ENCODE data around the gene ARL16. TPM values are rescaled to one million over a fixed set of nuclear protein-coding genes. Genes with fewer than 3 reads are reported as not detected.

ARL16 gene
- total RNA-seq, 1 experiment from 2014 or later: 47.5 TPM

- CTCF ChIA-PET: interaction anchor here (0.7 kb wide), 1 partner anchor 17 kb away, joined by 3 read pairs; no protein-coding TSS in a partner anchor
- no peak overlapping the region for H3K27ac ChIP-seq (ENCODE audit: low read depth, low read length)
- RAD21 ChIA-PET (ENCODE audit: low non-redundant PET in 1 of 2, low total read pairs in 2 of 2, uncharacterized antibody in 2 of 2, unreplicated experiment in 2 of 2): no interaction called here
- DNase-seq (ENCODE audit: low read depth, low spot score) (no peak), ATAC-seq (no peak)
- no peaks in the 10 kb centered on the region for H3K9me3 ChIP-seq (ENCODE audit: control insufficient read depth in 1 of 2, insufficient read depth in 1 of 2, low read depth in 1 of 2, low read length in 2 of 2)
- H3K79me2 ChIP-seq (ENCODE audit: insufficient read depth, low read length): no peaks in the 10 kb centered on the region
- no peak overlapping the region for H2AFZ ChIP-seq (ENCODE audit: low read depth, low read length, poor library complexity, severe bottlenecking)
- H4K20me1 ChIP-seq (ENCODE audit: insufficient read depth): no peaks in the 10 kb centered on the region
- no peak overlapping the region for H3K4me2 ChIP-seq (ENCODE audit: low read length)
- TF ChIP-seq TCF7L2 (IDR thresholded peaks at IDR 0.05; ENCODE audit: borderline replicate concordance, extremely low read depth, insufficient read depth, insufficient read length) (no peak), CTCF (IDR thresholded peaks at IDR 0.05 in 2 of 3, conservative IDR thresholded peaks at IDR 0.05 in 1 of 3; ENCODE audit: borderline replicate concordance in 1 of 3, insufficient read depth in 1 of 3, low read depth in 2 of 3, low read length in 2 of 3) (no peak), EZH2phosphoT487 (IDR thresholded peaks at IDR 0.05; ENCODE audit: borderline replicate concordance) (no peak)
- no peaks in the 10 kb centered on the region for H3K36me3 ChIP-seq (ENCODE audit: control insufficient read depth in 1 of 2, insufficient read depth in 2 of 2, low read length in 2 of 2)
- H3K9me2 ChIP-seq (ENCODE audit: insufficient read depth): no peaks in the 10 kb centered on the region
- H3K4me3 ChIP-seq (replicated peaks in 1 of 2; ENCODE audit: low read depth in 1 of 2, low read length in 2 of 2): no peak overlapping the region
- H3K27me3 ChIP-seq (ENCODE audit: insufficient read depth, low read length): no peaks in the 10 kb centered on the region
- BruUV-seq (replicated peaks): no TSS peak
- no peak overlapping the region for H3K9ac ChIP-seq (ENCODE audit: low read length)
- peaks cover 14 to 16% of the 10 kb centered on the region in 2 experiments for H3K4me1 ChIP-seq (ENCODE audit: control insufficient read depth in 1 of 2, insufficient read depth in 2 of 2, low read length in 2 of 2)
- intact Hi-C loops (cut with micrococcal nuclease): no loop called here
- POLR2A ChIA-PET: no interaction called here
Observed at GRCh38 chr17:81659038-81659437, 24.6 kb downstream of the ARL16 start.

GRCh38 chr17:81656835-81657234 is 26.8 kb downstream of the ARL16 start:
- ChIA-PET RAD21 (ENCODE audit: low non-redundant PET in 1 of 2, low total read pairs in 2 of 2, uncharacterized antibody in 2 of 2, unreplicated experiment in 2 of 2) (no interaction called here), CTCF (no interaction called here), POLR2A (no interaction called here)
- Histone ChIP-seq H4K20me1 (ENCODE audit: insufficient read depth) (no peaks in the 10 kb centered on the region), H3K9ac (ENCODE audit: low read length) (no peak overlapping the region), H3K9me2 (ENCODE audit: insufficient read depth) (no peaks in the 10 kb centered on the region), H3K27me3 (ENCODE audit: insufficient read depth, low read length) (no peaks in the 10 kb centered on the region), H3K4me1 (ENCODE audit: control insufficient read depth in 1 of 2, insufficient read depth in 2 of 2, low read length in 2 of 2) (peaks cover 2 to 9% of the 10 kb centered on the region in 2 experiments; a peak in 3 of 4 replicates), H3K79me2 (ENCODE audit: insufficient read depth, low read length) (no peaks in the 10 kb centered on the region), H3K36me3 (ENCODE audit: control insufficient read depth in 1 of 2, insufficient read depth in 2 of 2, low read length in 2 of 2) (no peaks in the 10 kb centered on the region), H3K4me2 (ENCODE audit: low read length) (no peak overlapping the region), H3K4me3 (replicated peaks in 1 of 2; ENCODE audit: low read depth in 1 of 2, low read length in 2 of 2) (no peak overlapping the region), H3K27ac (ENCODE audit: low read depth, low read length) (no peak overlapping the region), H3K9me3 (ENCODE audit: control insufficient read depth in 1 of 2, insufficient read depth in 1 of 2, low read depth in 1 of 2, low read length in 2 of 2) (no peaks in the 10 kb centered on the region), H2AFZ (ENCODE audit: low read depth, low read length, poor library complexity, severe bottlenecking) (no peak overlapping the region)
- BruUV-seq (replicated peaks): no TSS peak
- intact Hi-C loops (cut with micrococcal nuclease): no loop called here
- no peak for ATAC-seq
- no peak for DNase-seq (ENCODE audit: low read depth, low spot score)
- no peak for TF ChIP-seq POLR2A (IDR thresholded peaks at IDR 0.05; ENCODE audit: borderline replicate concordance, extremely low read depth, insufficient read depth, insufficient read length)
- TF ChIP-seq YY1 (IDR thresholded peaks at IDR 0.05; ENCODE audit: extremely low read depth, insufficient replicate concordance, low read depth, low read length): no peak
- TF ChIP-seq MAX (IDR thresholded peaks at IDR 0.05): no peak
- TF ChIP-seq CBX3 (IDR thresholded peaks at IDR 0.05; ENCODE audit: low read depth): no peak
- no peak for TF ChIP-seq EZH2 (IDR thresholded peaks at IDR 0.05)
- no peak for TF ChIP-seq EZH2phosphoT487 (IDR thresholded peaks at IDR 0.05; ENCODE audit: borderline replicate concordance)
- TF ChIP-seq ZFX (IDR thresholded peaks at IDR 0.05): no peak
- TF ChIP-seq CTCF (IDR thresholded peaks at IDR 0.05 in 2 of 3, conservative IDR thresholded peaks at IDR 0.05 in 1 of 3; ENCODE audit: borderline replicate concordance in 1 of 3, insufficient read depth in 1 of 3, low read depth in 2 of 3, low read length in 2 of 3): no peak
- no peak for TF ChIP-seq SP1 (IDR thresholded peaks at IDR 0.05; ENCODE audit: low read depth)
- TF ChIP-seq SRF (IDR thresholded peaks at IDR 0.05; ENCODE audit: low read depth): no peak
- no peak for TF ChIP-seq SIN3A (IDR thresholded peaks at IDR 0.05; ENCODE audit: low read depth)
- no peak for TF ChIP-seq ZBTB33 (IDR thresholded peaks at IDR 0.05; ENCODE audit: extremely low read depth, insufficient replicate concordance, low read length)
- TF ChIP-seq ZNF274 (IDR thresholded peaks at IDR 0.05; ENCODE audit: low read depth, low read length): no peak
